ENCODE measurements around the gene ZEB2. TPM values are rescaled to one million over a fixed set of nuclear protein-coding genes. Genes with fewer than 3 reads are reported as not detected.

Gene ZEB2
- total RNA-seq, 2 donors from 2014 or later = 22.5 to 58.2 TPM

DNA sequence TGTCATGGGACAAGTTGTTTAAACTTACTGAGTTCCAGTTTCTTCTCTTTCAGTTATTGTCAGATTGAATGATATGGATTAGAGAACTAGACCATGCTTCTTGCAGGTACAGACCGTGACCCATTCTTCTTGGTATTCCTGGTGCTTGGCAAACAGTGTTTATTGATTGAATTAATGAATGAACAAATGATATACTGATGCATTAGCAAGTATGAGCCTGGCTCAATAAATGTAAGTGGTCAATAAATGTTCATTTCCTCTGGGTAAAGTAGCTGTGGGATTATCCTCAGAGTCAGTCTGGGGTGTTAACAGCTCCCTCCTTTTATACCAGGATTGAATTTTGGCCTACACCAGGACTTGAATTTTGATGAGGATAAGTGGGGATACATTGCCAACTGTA, 160.2 kb downstream of the ZEB2 start:
- Mint-ChIP-seq H3K27ac (peak overlapping the region; percentile 100), H3K27me3 (ENCODE audit: low read depth) (no peaks in the 10 kb centered on the region), H3K9me3 (no peaks in the 10 kb centered on the region), H3K4me1 (ENCODE audit: low read depth) (peaks cover 27% of the 10 kb centered on the region), H3K4me3 (peak overlapping the region in 1 of 2 donors; percentile 87), H3K36me3 (ENCODE audit: insufficient read depth in 2 of 2) (peaks cover 0 to 2% of the 10 kb centered on the region in 2 donors)
- DNase-seq = no peak
- no peak for ATAC-seq (replicated peaks in 1 of 2)

DNA sequence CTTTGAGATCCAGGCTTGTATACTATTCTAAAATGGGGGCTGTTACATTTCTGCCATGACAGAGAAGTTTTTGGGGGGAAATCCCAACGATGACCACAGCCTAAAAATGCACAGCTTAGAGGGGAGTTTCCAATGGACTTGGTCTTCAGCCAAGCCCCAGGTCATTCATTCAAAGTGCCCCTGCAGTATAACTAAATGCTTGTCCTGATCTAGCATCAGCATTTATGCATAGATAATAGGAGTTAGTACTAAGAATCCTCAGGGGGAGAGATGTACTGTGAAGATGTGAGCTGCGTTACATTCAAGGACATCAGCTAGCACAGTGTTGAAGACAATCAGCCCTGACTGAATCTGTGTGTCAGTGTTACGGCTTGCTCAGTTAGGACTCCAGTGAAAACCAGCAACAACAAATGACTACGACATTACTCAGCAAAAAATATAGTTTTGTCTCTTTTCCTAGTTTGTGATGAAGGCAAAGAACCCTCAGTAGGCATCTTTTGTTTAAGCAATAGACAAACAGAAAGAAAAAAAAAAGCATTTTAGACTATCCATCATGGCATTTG, 160.9 kb downstream of the ZEB2 start:
- Mint-ChIP-seq H3K4me3 (peak overlapping the region in 1 of 2 donors; percentile 87), H3K9me3 (no peaks in the 10 kb centered on the region), H3K27me3 (ENCODE audit: low read depth) (no peaks in the 10 kb centered on the region), H3K36me3 (ENCODE audit: insufficient read depth in 2 of 2) (no peaks in the 10 kb centered on the region), H3K27ac (peak overlapping the region; percentile 100), H3K4me1 (ENCODE audit: low read depth) (peaks cover 27% of the 10 kb centered on the region)
- ATAC-seq (replicated peaks in 1 of 2) (peak; percentile 63 to 73), DNase-seq (peak; percentile 24 to 57)

- Mint-ChIP-seq H3K4me3 (peak overlapping the region; percentile 50 to 87), H3K9me3 (no peaks in the 10 kb centered on the region), H3K4me1 (ENCODE audit: low read depth) (peaks cover 27% of the 10 kb centered on the region), H3K27me3 (ENCODE audit: low read depth) (no peaks in the 10 kb centered on the region), H3K27ac (peak overlapping the region; percentile 100), H3K36me3 (ENCODE audit: insufficient read depth in 2 of 2) (no peaks in the 10 kb centered on the region)
- ATAC-seq (replicated peaks in 1 of 2) (peak; percentile 4 to 28), DNase-seq (no peak)
These were observed 161.4 kb downstream of the ZEB2 start for GRCh38 chr2:144358374-144358964.

GRCh38 chr2:144357623-144358373, 162.1 kb downstream of the ZEB2 start:
- Mint-ChIP-seq H3K9me3 (no peaks in the 10 kb centered on the region), H3K4me1 (ENCODE audit: low read depth) (peaks cover 27% of the 10 kb centered on the region), H3K27ac (peak overlapping the region; percentile 100), H3K27me3 (ENCODE audit: low read depth) (no peaks in the 10 kb centered on the region), H3K4me3 (peak overlapping the region; percentile 50 to 87), H3K36me3 (ENCODE audit: insufficient read depth in 2 of 2) (no peaks in the 10 kb centered on the region)
- peak; percentile 40 to 52 for DNase-seq
- ATAC-seq (replicated peaks in 1 of 2) = peak; percentile 88 to 89

- Mint-ChIP-seq H3K9me3 (no peaks in the 10 kb centered on the region), H3K4me1 (ENCODE audit: low read depth) (peaks cover 29% of the 10 kb centered on the region), H3K27ac (no peak overlapping the region), H3K36me3 (ENCODE audit: insufficient read depth in 2 of 2) (no peaks in the 10 kb centered on the region), H3K4me3 (no peak overlapping the region), H3K27me3 (ENCODE audit: low read depth) (no peaks in the 10 kb centered on the region)
- ATAC-seq (replicated peaks in 1 of 2) (no peak), DNase-seq (no peak)
These were observed 163.5 kb downstream of the ZEB2 start for GRCh38 chr2:144356402-144356801.

- Mint-ChIP-seq H3K36me3 (ENCODE audit: insufficient read depth in 2 of 2) (no peaks in the 10 kb centered on the region), H3K9me3 (no peaks in the 10 kb centered on the region), H3K27ac (no peak overlapping the region), H3K4me3 (no peak overlapping the region), H3K27me3 (ENCODE audit: low read depth) (no peaks in the 10 kb centered on the region), H3K4me1 (ENCODE audit: low read depth) (peaks cover 37% of the 10 kb centered on the region)
- ATAC-seq (replicated peaks in 1 of 2) (no peak), DNase-seq (no peak)
These were observed 165.0 kb downstream of the ZEB2 start for GRCh38 chr2:144354953-144355352.

DNA sequence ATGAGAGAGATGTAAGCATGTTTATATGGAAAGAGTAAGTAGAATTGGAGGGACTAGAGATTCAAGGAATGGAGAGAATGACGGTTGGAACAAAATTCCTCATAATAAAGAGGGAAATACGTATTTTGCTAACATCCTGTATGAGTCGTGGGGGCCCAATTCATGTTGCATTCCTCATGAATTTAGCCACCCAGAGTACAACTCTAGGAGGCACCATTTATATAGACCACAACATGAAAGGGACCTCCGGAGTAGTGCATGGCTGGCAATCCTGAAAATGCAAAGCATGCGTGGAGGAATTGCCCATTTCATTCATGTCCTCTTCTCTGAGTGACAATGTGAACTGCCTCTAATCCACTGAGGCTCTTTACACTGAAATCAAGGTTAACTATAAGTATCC, 168.2 kb downstream of the ZEB2 start:
- ATAC-seq (replicated peaks in 1 of 2) (no peak), DNase-seq (no peak)
- Mint-ChIP-seq H3K27me3 (ENCODE audit: low read depth) (no peaks in the 10 kb centered on the region), H3K36me3 (ENCODE audit: insufficient read depth in 2 of 2) (no peaks in the 10 kb centered on the region), H3K9me3 (no peaks in the 10 kb centered on the region), H3K4me1 (ENCODE audit: low read depth) (peaks cover 28% of the 10 kb centered on the region), H3K4me3 (no peak overlapping the region), H3K27ac (peak overlapping the region; percentile 23)

GRCh38 chr2:144350151-144350802, 169.6 kb downstream of the ZEB2 start:
- no peaks in the 10 kb centered on the region for H3K36me3 Mint-ChIP-seq (ENCODE audit: insufficient read depth in 2 of 2)
- H3K9me3 Mint-ChIP-seq = no peaks in the 10 kb centered on the region
- ATAC-seq (replicated peaks in 1 of 2) (peak; percentile 64 to 70), DNase-seq (no peak)
- H3K27me3 Mint-ChIP-seq (ENCODE audit: low read depth) = no peaks in the 10 kb centered on the region
- H3K27ac Mint-ChIP-seq = peak overlapping the region; percentile 34
- peaks cover 37% of the 10 kb centered on the region for H3K4me1 Mint-ChIP-seq (ENCODE audit: low read depth)
- peak overlapping the region; percentile 41 to 60 for H3K4me3 Mint-ChIP-seq

- Mint-ChIP-seq H3K4me3 (peak overlapping the region in 1 of 2 donors; percentile 48), H3K27ac (peak overlapping the region; percentile 34), H3K9me3 (no peaks in the 10 kb centered on the region), H3K27me3 (ENCODE audit: low read depth) (no peaks in the 10 kb centered on the region), H3K36me3 (ENCODE audit: insufficient read depth in 2 of 2) (no peaks in the 10 kb centered on the region), H3K4me1 (ENCODE audit: low read depth) (peaks cover 43% of the 10 kb centered on the region)
- ATAC-seq (replicated peaks in 1 of 2) (no peak), DNase-seq (no peak)
These were observed 170.2 kb downstream of the ZEB2 start for GRCh38 chr2:144349674-144350073.

DNA sequence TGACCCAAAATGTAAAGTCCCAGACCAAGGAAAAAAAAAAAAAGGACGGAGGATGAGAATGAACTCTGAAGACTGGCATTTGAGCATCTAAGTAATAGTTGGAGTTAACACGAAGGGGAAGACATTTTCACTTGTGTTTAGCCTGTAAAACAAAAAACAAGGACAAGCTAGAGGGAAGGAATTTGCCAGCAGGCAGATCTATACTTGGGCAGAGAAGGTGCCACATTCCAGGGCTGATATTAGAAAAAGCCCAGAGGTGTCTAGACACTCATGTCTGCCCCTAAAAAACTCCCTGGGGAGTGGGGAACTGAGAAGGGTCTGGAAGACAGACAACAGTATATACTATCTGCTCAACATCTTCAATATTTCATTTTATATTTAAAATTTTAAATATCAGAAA, 171.1 kb downstream of the ZEB2 start:
- Mint-ChIP-seq H3K27me3 (ENCODE audit: low read depth) (no peaks in the 10 kb centered on the region), H3K36me3 (ENCODE audit: insufficient read depth in 2 of 2) (no peaks in the 10 kb centered on the region), H3K27ac (no peak overlapping the region), H3K4me1 (ENCODE audit: low read depth) (peaks cover 44% of the 10 kb centered on the region), H3K4me3 (no peak overlapping the region), H3K9me3 (no peaks in the 10 kb centered on the region)
- no peak for ATAC-seq (replicated peaks in 1 of 2)
- no peak for DNase-seq

- Mint-ChIP-seq H3K4me1 (ENCODE audit: low read depth) (peaks cover 65% of the 10 kb centered on the region), H3K36me3 (ENCODE audit: insufficient read depth in 2 of 2) (no peaks in the 10 kb centered on the region), H3K27me3 (ENCODE audit: low read depth) (no peaks in the 10 kb centered on the region), H3K4me3 (no peak overlapping the region), H3K9me3 (no peaks in the 10 kb centered on the region), H3K27ac (no peak overlapping the region)
- no peak for DNase-seq
- no peak for ATAC-seq (replicated peaks in 1 of 2)
These were observed 173.7 kb downstream of the ZEB2 start for GRCh38 chr2:144346229-144346628.

GRCh38 chr2:144343145-144343544, 176.8 kb downstream of the ZEB2 start:
- H3K4me1 Mint-ChIP-seq (ENCODE audit: low read depth) = peaks cover 65% of the 10 kb centered on the region
- H3K36me3 Mint-ChIP-seq (ENCODE audit: insufficient read depth in 2 of 2) = no peaks in the 10 kb centered on the region
- ATAC-seq (replicated peaks in 1 of 2) (peak; percentile 40 to 54), DNase-seq (no peak)
- no peaks in the 10 kb centered on the region for H3K27me3 Mint-ChIP-seq (ENCODE audit: low read depth)
- no peak overlapping the region for H3K4me3 Mint-ChIP-seq
- H3K27ac Mint-ChIP-seq = no peak overlapping the region
- H3K9me3 Mint-ChIP-seq = no peaks in the 10 kb centered on the region

DNA sequence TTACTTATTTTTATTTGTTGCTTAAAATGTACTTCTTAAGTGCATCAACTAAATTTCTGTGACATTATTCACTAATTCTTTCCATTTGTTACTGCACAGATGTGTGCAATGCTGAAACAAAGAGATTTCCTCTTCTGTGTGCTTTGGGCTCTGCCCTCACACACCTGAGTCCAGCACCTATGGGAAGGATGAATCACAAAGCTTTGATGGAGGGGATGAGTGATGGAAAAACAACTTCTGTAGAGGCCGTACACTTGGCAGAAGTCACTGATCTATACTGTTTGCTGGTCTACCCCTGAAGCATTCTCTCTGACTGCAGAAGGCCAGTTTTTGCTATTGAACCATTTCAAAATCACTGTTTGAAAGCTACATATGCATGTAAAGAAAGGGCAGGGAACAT, 178.4 kb downstream of the ZEB2 start:
- Mint-ChIP-seq H3K36me3 (ENCODE audit: insufficient read depth in 2 of 2) (peaks cover 0 to under 1% of the 10 kb centered on the region in 2 donors), H3K4me1 (ENCODE audit: low read depth) (peaks cover 65% of the 10 kb centered on the region), H3K27me3 (ENCODE audit: low read depth) (no peaks in the 10 kb centered on the region), H3K9me3 (peaks cover 0 to under 1% of the 10 kb centered on the region in 2 donors), H3K27ac (no peak overlapping the region), H3K4me3 (no peak overlapping the region)
- peak; percentile 60 to 72 for ATAC-seq (replicated peaks in 1 of 2)
- DNase-seq = no peak

All from activated T-cell treated with anti-CD3 and anti-CD28 coated beads, Interleukin-2, amount 50 U/mL, for 72 hours (primary cell).